Upper lobe of left lung (tissue), 6 donors: Measurements from ENCODE around the gene TMEM38B. TPM values are rescaled to one million over a fixed set of nuclear protein-coding genes. Genes with fewer than 3 reads are reported as not detected.

Source experiments
- ATAC-seq, 2 donors: fragments of 200-7000 bp; cut with Tn5 transposase; one replicate each; pipeline ENCODE4 v1.9.1; 2022; ENCODE audit warnings: mild to moderate bottlenecking in 2 of 2, moderate library complexity in 2 of 2; ENCODE audit not compliant: low FRiP score in 2 of 2
- DNase-seq, 2 donors: peaks; one replicate each; pipeline ENCODE4 v3.0.0-alpha.2; 2019 to 2020
- H3K27ac ChIP-seq, 4 donors: fragments of 200-600 bp; sonication (generic); one replicate each; pipeline ENCODE4 v1.5.1; 2016 to 2019
- H3K27me3 ChIP-seq, 4 donors: fragments of 200-600 bp; sonication (generic); one replicate each; pipeline ENCODE4 v1.5.1; 2017 to 2019
- H3K36me3 ChIP-seq, 4 donors: fragments of 200-600 bp; sonication (generic); one replicate each; pipeline ENCODE4 v1.5.1; 2016 to 2019
- H3K4me1 ChIP-seq, 4 donors: fragments of 200-600 bp; sonication (generic); one replicate each; pipeline ENCODE4 v1.5.1; 2018 to 2019
- H3K4me3 ChIP-seq, 4 donors: fragments of 200-600 bp; sonication (generic); one replicate each; pipeline ENCODE4 v1.5.1; 2017 to 2019; ENCODE audit warnings: mild to moderate bottlenecking in 2 of 4, moderate library complexity in 1 of 4
- H3K9me3 ChIP-seq, 4 donors: fragments of 200-600 bp; sonication (generic); one replicate each; pipeline ENCODE4 v1.5.1; 2018 to 2019
- CTCF ChIP-seq, 6 experiments: fragments of 450-650 bp in 4 of 6; fragments of 200-600 bp in 2 of 6; sonication (generic) in 2 of 6; IDR thresholded peaks; one replicate each; pipeline ENCODE4 v1.5.1; 2016 to 2019; ENCODE audit warnings: antibody characterized with exemption in 6 of 6
- EP300 ChIP-seq, 4 donors: sonication (generic); formaldehyde crosslinking; IDR thresholded peaks; one replicate each; pipeline ENCODE4 v1.5.1; 2017; ENCODE audit warnings: antibody characterized with exemption in 4 of 4, control low read depth in 2 of 4
- POLR2A ChIP-seq, 4 donors: fragments of 450-650 bp; IDR thresholded peaks; one replicate each; pipeline ENCODE4 v1.5.1; 2016 to 2017; ENCODE audit warnings: antibody characterized with exemption in 4 of 4, mild to moderate bottlenecking in 2 of 4
- POLR2AphosphoS5 ChIP-seq, 2 donors: sonication (generic); formaldehyde crosslinking; IDR thresholded peaks; one replicate each; pipeline ENCODE4 v1.5.1; 2017; ENCODE audit warnings: antibody characterized with exemption in 2 of 2
- WGBS, 2 donors: methylation state at CpG; one replicate each; pipeline ENCODE4 v1.1.5; 2017 to 2018; 5-methylcytosine and 5-hydroxymethylcytosine counted together
- total RNA-seq, 6 donors: library from RNA; depleted of rRNA in 4 of 6; stranded (reverse); fragments of >200 nt in 4 of 6; gene quantifications; one replicate each; pipeline versions ENCODE4 v1.1.0 to v1.2.1, GENCODE V29; 2016 to 2021
- donor health status: DM: no; HTN: no; CAD: no; lungs with moderate emphysema.
- donor health status: DM: no; HTN: yes; CAD: no; lungs with severe emphysema.

Gene TMEM38B
- total RNA-seq, 6 donors from 2014 or later, result 2.1 to 17.4 (median 10.9) TPM

GRCh38 chr9:105710638-105711037, 16.3 kb downstream of the TMEM38B start:
- no peak overlapping the region for H3K4me3 ChIP-seq
- no peak for TF ChIP-seq EP300 (IDR thresholded peaks at IDR 0.05)
- TF ChIP-seq POLR2A (IDR thresholded peaks at IDR 0.05), result no peak
- TF ChIP-seq CTCF (IDR thresholded peaks at IDR 0.05), result no peak
- TF ChIP-seq POLR2AphosphoS5 (IDR thresholded peaks at IDR 0.05), result no peak
- H3K27ac ChIP-seq, result no peak overlapping the region
- H3K27me3 ChIP-seq, result no peaks in the 10 kb centered on the region
- WGBS, 2 donors, result 95 to 96% methylated on average over 13 of the region's 13 CpGs
- H3K36me3 ChIP-seq, result no peaks in the 10 kb centered on the region
- no peaks in the 10 kb centered on the region for H3K9me3 ChIP-seq
- H3K4me1 ChIP-seq, result no peaks in the 10 kb centered on the region
- peak in 1 of 2 donors; percentile 17 for DNase-seq
- ATAC-seq, result no peak

GRCh38 chr9:105711867-105712266, 17.5 kb downstream of the TMEM38B start:
- no peaks in the 10 kb centered on the region for H3K4me1 ChIP-seq
- no peaks in the 10 kb centered on the region for H3K9me3 ChIP-seq
- 79 to 86% methylated on average over 7 of the region's 7 CpGs for WGBS, 2 donors
- ATAC-seq, result no peak
- no peak overlapping the region for H3K27ac ChIP-seq
- H3K27me3 ChIP-seq, result no peaks in the 10 kb centered on the region
- TF ChIP-seq CTCF (IDR thresholded peaks at IDR 0.05) (no peak), POLR2AphosphoS5 (IDR thresholded peaks at IDR 0.05) (no peak), EP300 (IDR thresholded peaks at IDR 0.05) (no peak), POLR2A (IDR thresholded peaks at IDR 0.05) (no peak)
- H3K4me3 ChIP-seq, result no peak overlapping the region
- no peak for DNase-seq
- no peaks in the 10 kb centered on the region for H3K36me3 ChIP-seq

- no peaks in the 10 kb centered on the region for H3K4me1 ChIP-seq
- H3K36me3 ChIP-seq, result no peaks in the 10 kb centered on the region
- TF ChIP-seq POLR2A (IDR thresholded peaks at IDR 0.05) (no peak), EP300 (IDR thresholded peaks at IDR 0.05) (no peak), CTCF (IDR thresholded peaks at IDR 0.05) (no peak)
- WGBS, 2 donors, result 83 to 87% methylated on average over 1 of the region's 1 CpG
- no peaks in the 10 kb centered on the region for H3K27me3 ChIP-seq
- H3K27ac ChIP-seq, result no peak overlapping the region
- ATAC-seq (no peak), DNase-seq (no peak)
- H3K4me3 ChIP-seq, result no peak overlapping the region
- no peaks in the 10 kb centered on the region for H3K9me3 ChIP-seq
These were observed 18.0 kb downstream of the TMEM38B start for GRCh38 chr9:105712297-105712696.

- 83 to 87% methylated on average over 5 to 6 of the region's 6 CpGs for whole genome bisulfite sequencing, 2 donors
- no peaks in the 10 kb centered on the region for H3K27me3 ChIP-seq
- DNase-seq, result peak in 1 of 2 donors; percentile 54
- no peak for TF ChIP-seq POLR2A (IDR thresholded peaks at IDR 0.05)
- no peak for TF ChIP-seq CTCF (IDR thresholded peaks at IDR 0.05)
- TF ChIP-seq POLR2AphosphoS5 (IDR thresholded peaks at IDR 0.05), result no peak
- TF ChIP-seq EP300 (IDR thresholded peaks at IDR 0.05), result no peak
- H3K4me1 ChIP-seq, result no peaks in the 10 kb centered on the region
- H3K4me3 ChIP-seq, result no peak overlapping the region
- no peaks in the 10 kb centered on the region for H3K9me3 ChIP-seq
- no peaks in the 10 kb centered on the region for H3K36me3 ChIP-seq
- no peak overlapping the region for H3K27ac ChIP-seq
- peak in 1 of 2 donors; percentile 37 for ATAC-seq
These were observed 18.4 kb downstream of the TMEM38B start for GRCh38 chr9:105712773-105713172.

GRCh38 chr9:105713260-105714019, 19.1 kb downstream of the TMEM38B start:
- Histone ChIP-seq H3K9me3 (no peaks in the 10 kb centered on the region), H3K27ac (no peak overlapping the region), H3K27me3 (no peaks in the 10 kb centered on the region), H3K36me3 (no peaks in the 10 kb centered on the region), H3K4me3 (no peak overlapping the region), H3K4me1 (no peaks in the 10 kb centered on the region)
- peak in 1 of 2 donors; percentile 60 for DNase-seq
- no peak for TF ChIP-seq EP300 (IDR thresholded peaks at IDR 0.05)
- TF ChIP-seq POLR2A (IDR thresholded peaks at IDR 0.05), result no peak
- TF ChIP-seq CTCF (IDR thresholded peaks at IDR 0.05), result no peak
- TF ChIP-seq POLR2AphosphoS5 (IDR thresholded peaks at IDR 0.05), result no peak
- peak in 1 of 2 donors; percentile 51 for ATAC-seq
- 89 to 97% methylated on average over 7 to 8 of the region's 11 CpGs for WGBS, 2 donors
